Heart right ventricle (tissue), 16 donors: ENCODE measurements around the gene STEAP1B. TPM values are rescaled to one million over a fixed set of nuclear protein-coding genes. Genes with fewer than 3 reads are reported as not detected.

Experiments used
- ATAC-seq, 8 donors: fragments of 200-7000 bp; cut with Tn5 transposase; one replicate each; pipeline ENCODE4 v1.9.1; 2020; ENCODE audit warnings: mild to moderate bottlenecking in 8 of 8, moderate library complexity in 8 of 8, moderate number of reproducible peaks in 1 of 8
- DNase-seq, 2 donors: peaks; one replicate each; pipeline ENCODE4 v3.0.0-alpha.2; 2020
- H3K27ac ChIP-seq, 10 donors: fragments of 200-600 bp; sonication (generic) in 2 of 10; one replicate each; pipeline versions ENCODE4 v1.5.0 to v1.8.0; 2020 to 2022; ENCODE audit warnings: mild to moderate bottlenecking in 3 of 10
- H3K27me3 ChIP-seq, 7 donors: fragments of 200-600 bp; one replicate each; pipeline ENCODE4 v1.8.0; 2021 to 2022; ENCODE audit warnings: mild to moderate bottlenecking in 2 of 7
- H3K36me3 ChIP-seq, 9 donors: fragments of 200-600 bp; sonication (generic) in 1 of 9; one replicate each; pipeline versions ENCODE4 v1.5.0 to v1.8.0; 2020 to 2022; ENCODE audit warnings: mild to moderate bottlenecking in 2 of 9
- H3K4me1 ChIP-seq, 9 donors: fragments of 200-600 bp; sonication (generic) in 1 of 9; one replicate each; pipeline versions ENCODE4 v1.5.0 to v1.8.0; 2020 to 2022; ENCODE audit warnings: mild to moderate bottlenecking in 4 of 9
- H3K4me3 ChIP-seq, 10 donors: fragments of 200-600 bp; sonication (generic) in 2 of 10; one replicate each; pipeline versions ENCODE4 v1.5.0 to v1.8.0; 2020 to 2022; ENCODE audit warnings: mild to moderate bottlenecking in 7 of 10, moderate library complexity in 2 of 10
- H3K9me3 ChIP-seq, 11 donors: fragments of 200-600 bp in 10 of 11; sonication (generic) in 2 of 11; one replicate each; pipeline versions ENCODE4 v1.5.0 to v1.8.0; 2013 to 2022; ENCODE audit warnings: mild to moderate bottlenecking in 2 of 11, control low read depth in 1 of 11, moderate library complexity in 1 of 11
- WGBS, 2 donors: extraction: QIAGEN DNeasy Blood & Tissue Kit; methylation state at CpG; one replicate each; pipeline ENCODE4 v1.1.7; 2013; ENCODE audit warnings: inconsistent platforms in 1 of 2; 5-methylcytosine and 5-hydroxymethylcytosine counted together
- intact Hi-C, 10 donors: fragments of 100-400 bp; cut with DNase I; formaldehyde crosslinking; loops; one replicate each; pipeline versions ENCODE4 v1.11.1 to v1.14.2; 2022
- polyA plus RNA-seq, 2 donors: library from polyadenylated mRNA; stranded (reverse); fragments of 200-250 nt; gene quantifications; one replicate each; pipeline ENCODE4 v1.2.3, GENCODE V29; 2013
- total RNA-seq, 10 donors: library from RNA; stranded (reverse); fragmentation: NEBNext Ultra II Directional in 3 of 10; extraction: Animal tissue kit (Norgen Biotek cat#: 25700) in 3 of 10; gene quantifications; one replicate each; pipeline versions ENCODE4 v1.2.1 to v1.2.4, GENCODE V29; 2021 to 2023
- TF ChIP-seq, protein P1 (sequence below), 9 donors: fragments of 200-600 bp; sonication (generic) in 2 of 9; IDR thresholded peaks; one replicate each; pipeline versions ENCODE4 v1.5.0 to v1.8.0; 2021 to 2022; ENCODE audit warnings: antibody characterized with exemption in 9 of 9, mild to moderate bottlenecking in 5 of 9, moderate library complexity in 1 of 9
- donor health status: Arrhythmogenic right ventricular cardiomyopathy.
- donor health status: ischemic (EF 13 %, LVEDD 7.1; RV severe dilation, severe dysfunction).
- donor health status: healthy with polysubstance abuse.
- donor health status: DM: no; HTN: yes; CAD: no.
- donor health status: DM: no; HTN: no; CAD: no.
- donor health status: ischemic (EF 25% LVEDD 6.9; RV normal size, moderate dysfunction).
- donor health status: ischemic (EF 25% LVEDD 5.7; RV mildly dilated, moderate dysfunction).
- donor health status: healthy.
- donor health status: DM: yes; HTN: yes; CAD: no.
- donor health status: Ischemic cardiomyopathy.
- donor health status: ischemic (EF 35%, LVEDD 5.7; RV mildly dilated, moderate dysfunction).
- donor health status: nonischemic (EF 11% LVEDD 7.7; RV severe dilation, severe dysfunction).
- donor health status: DM: yes; HTN: yes; CAD: no.
- donor health status: PGD.
- donor health status: ischemic (EF 29% LVEDD 5.4; RV normal size, mild dysfunction).
- donor health status: nonischemic (EF 23%, LVEDD 6.1; RV moderate dilation, normal function).

Gene STEAP1B
- total and polyA plus RNA-seq, 12 donors = 0.15 to 0.76 (median 0.40) TPM; not detected in 2

DNA sequence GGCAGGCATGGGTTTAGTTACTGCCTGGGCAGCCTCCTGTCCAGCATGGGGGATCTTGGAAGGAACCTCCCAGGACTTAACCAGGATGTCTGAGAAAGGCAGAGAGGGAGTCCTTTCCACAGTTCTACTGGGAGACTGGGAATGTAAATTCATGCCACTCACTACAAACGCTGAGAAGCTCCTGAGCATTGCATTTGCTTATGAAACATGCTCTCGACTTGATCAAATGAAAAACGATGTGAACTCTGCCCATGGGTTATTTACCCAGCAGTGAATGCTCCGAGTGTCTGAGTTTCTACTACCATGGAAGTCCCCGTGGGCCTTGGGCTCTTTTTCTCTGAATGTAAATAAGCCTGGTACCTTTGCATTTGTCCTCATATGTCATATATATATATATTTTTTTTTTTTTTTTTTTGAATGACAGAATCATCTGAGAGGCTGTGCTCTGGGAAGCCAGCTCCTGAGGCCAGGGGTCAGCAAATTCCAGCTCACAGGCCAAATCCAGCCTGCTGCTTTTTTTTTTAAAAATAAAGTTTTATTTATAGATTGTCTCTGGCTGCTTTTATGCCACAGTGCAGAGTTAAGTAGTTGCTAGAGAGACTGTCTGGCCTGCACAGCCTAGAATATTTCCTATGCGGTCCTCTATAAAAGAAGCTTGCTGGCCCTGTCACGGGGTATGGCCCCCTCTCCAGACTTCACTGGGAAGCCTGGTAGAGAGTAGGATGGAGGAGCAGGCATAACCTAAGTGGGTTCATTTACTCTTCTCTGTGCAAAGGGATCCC lies 121.6 kb downstream of the STEAP1B start:
- H3K27me3 ChIP-seq = no peaks in the 10 kb centered on the region
- H3K9me3 ChIP-seq = no peaks in the 10 kb centered on the region
- no peak overlapping the region for H3K4me3 ChIP-seq
- TF ChIP-seq, protein P1, sequence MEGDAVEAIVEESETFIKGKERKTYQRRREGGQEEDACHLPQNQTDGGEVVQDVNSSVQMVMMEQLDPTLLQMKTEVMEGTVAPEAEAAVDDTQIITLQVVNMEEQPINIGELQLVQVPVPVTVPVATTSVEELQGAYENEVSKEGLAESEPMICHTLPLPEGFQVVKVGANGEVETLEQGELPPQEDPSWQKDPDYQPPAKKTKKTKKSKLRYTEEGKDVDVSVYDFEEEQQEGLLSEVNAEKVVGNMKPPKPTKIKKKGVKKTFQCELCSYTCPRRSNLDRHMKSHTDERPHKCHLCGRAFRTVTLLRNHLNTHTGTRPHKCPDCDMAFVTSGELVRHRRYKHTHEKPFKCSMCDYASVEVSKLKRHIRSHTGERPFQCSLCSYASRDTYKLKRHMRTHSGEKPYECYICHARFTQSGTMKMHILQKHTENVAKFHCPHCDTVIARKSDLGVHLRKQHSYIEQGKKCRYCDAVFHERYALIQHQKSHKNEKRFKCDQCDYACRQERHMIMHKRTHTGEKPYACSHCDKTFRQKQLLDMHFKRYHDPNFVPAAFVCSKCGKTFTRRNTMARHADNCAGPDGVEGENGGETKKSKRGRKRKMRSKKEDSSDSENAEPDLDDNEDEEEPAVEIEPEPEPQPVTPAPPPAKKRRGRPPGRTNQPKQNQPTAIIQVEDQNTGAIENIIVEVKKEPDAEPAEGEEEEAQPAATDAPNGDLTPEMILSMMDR (IDR thresholded peaks at IDR 0.05) = no peak
- ATAC-seq (no peak), DNase-seq (no peak)
- intact Hi-C loops = loop anchor here in 2 of 10 donors (2.0 to 10.0 kb wide), 3 partner anchors 14 to 164 kb away; no protein-coding TSS in a partner anchor
- no peaks in the 10 kb centered on the region for H3K36me3 ChIP-seq
- H3K27ac ChIP-seq = peak overlapping the region in 5 of 10 donors; percentile 5 to 46 (median 20)
- 82 to 85% methylated on average over 7 of the region's 7 CpGs for WGBS, 2 donors
- peaks cover 0 to 18% (median 6%) of the 10 kb centered on the region in 9 donors for H3K4me1 ChIP-seq

DNA sequence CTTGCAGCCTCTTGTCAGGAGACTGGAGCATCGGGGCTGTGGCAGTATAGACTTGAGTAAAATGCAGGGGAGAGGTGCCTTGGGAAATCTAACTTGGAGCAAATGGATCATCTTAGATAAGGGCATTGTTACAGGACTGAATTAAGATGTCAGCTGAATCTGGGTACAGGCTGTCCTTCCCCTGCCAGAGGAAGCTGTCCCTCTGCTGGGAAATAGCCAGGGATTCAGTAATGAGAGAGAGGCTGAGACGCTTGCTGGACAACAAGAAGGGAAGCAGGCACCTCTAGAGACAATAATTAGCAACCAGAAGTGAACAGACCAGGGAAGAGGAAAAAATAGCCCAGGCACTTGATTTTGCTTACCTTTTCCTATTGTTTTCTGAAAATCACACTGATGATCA lies 122.3 kb downstream of the STEAP1B start:
- ATAC-seq = peak in 6 of 8 donors; percentile 23 to 81 (median 54)
- Histone ChIP-seq H3K36me3 (no peaks in the 10 kb centered on the region), H3K27me3 (no peaks in the 10 kb centered on the region), H3K9me3 (no peaks in the 10 kb centered on the region), H3K4me1 (peaks cover 0 to 18% (median 6%) of the 10 kb centered on the region in 9 donors), H3K4me3 (no peak overlapping the region), H3K27ac (peak overlapping the region in 5 of 10 donors; percentile 5 to 46 (median 20))
- no peak for DNase-seq
- 32 to 38% methylated on average over 2 of the region's 2 CpGs for WGBS, 2 donors
- TF ChIP-seq, protein P1 (IDR thresholded peaks at IDR 0.05) = no peak
- intact Hi-C loops = loop anchor here in 2 of 10 donors (2.0 to 10.0 kb wide), 3 partner anchors 15 to 163 kb away; no protein-coding TSS in a partner anchor

DNA sequence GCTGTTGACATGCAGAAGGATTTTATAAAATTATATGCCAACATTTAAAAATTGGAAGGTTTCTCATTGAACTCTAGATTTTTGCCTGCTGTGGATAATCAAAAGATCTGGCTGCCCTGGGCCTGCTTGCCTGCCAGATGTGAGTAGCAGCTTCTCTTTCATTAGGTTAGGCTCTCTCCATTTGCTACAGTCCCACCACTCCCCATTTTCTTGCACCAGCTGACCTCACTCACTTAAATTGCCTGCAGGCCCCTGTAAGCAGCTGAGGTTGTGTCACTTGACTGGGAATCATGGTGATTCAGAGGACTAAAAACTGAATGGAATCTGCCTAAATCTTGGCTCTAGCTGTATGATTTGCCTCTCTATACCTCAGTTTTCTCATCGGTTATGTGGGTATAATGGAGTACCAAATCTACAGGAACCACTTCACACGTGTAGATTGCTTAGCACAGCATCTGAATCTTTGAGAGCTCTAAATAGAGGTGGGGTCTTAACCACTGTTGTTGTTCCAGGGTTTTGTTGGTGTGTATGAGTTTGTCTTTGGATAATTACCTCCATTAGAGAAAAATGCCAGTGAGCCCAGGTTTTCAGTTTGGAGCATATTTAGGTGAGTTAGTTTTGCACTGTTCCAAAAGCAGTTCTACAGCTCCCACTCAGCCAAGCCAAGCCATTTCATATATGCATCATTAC lies 124.5 kb downstream of the STEAP1B start:
- ATAC-seq = no peak
- intact Hi-C loops = loop anchor here in 1 of 10 donors (5.0 to 10.0 kb wide), 2 partner anchors 67 to 161 kb away; no protein-coding TSS in a partner anchor
- DNase-seq = no peak
- Histone ChIP-seq H3K9me3 (no peaks in the 10 kb centered on the region), H3K4me3 (no peak overlapping the region), H3K36me3 (no peaks in the 10 kb centered on the region), H3K27me3 (no peaks in the 10 kb centered on the region), H3K4me1 (peaks cover 0 to 18% (median 6%) of the 10 kb centered on the region in 9 donors), H3K27ac (no peak overlapping the region)
- 86% methylated on average over 2 of the region's 2 CpGs for WGBS, 2 donors
- TF ChIP-seq, protein P1 (IDR thresholded peaks at IDR 0.05) = no peak

DNA sequence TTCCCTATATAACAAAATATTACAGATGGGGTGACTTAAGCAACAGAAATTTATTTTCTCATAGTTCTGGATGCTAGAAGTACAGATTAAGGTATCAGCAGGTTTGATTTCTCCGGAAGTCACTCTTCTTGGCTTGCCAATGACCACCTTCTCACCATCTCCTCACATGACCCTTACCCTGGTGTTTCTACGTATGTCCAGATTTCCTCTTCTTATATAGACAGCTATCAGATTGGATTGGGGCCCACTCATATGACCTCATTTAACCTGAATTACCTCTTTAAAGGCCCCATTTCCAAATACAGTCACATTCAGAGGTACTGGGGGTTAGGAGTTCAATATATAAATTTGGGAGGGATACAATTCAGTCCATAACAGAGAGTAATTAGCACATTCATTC lies 126.1 kb downstream of the STEAP1B start:
- DNase-seq = no peak
- Histone ChIP-seq H3K4me3 (no peak overlapping the region), H3K4me1 (peaks cover 0 to 18% (median 6%) of the 10 kb centered on the region in 9 donors), H3K27me3 (no peaks in the 10 kb centered on the region), H3K27ac (no peak overlapping the region), H3K9me3 (no peaks in the 10 kb centered on the region), H3K36me3 (no peaks in the 10 kb centered on the region)
- 66 to 72% methylated on average over 2 of the region's 2 CpGs for WGBS, 2 donors
- intact Hi-C loops = loop anchor here in 1 of 10 donors (10.0 kb wide), 1 partner anchor 159 kb away; no protein-coding TSS in a partner anchor
- TF ChIP-seq, protein P1 (IDR thresholded peaks at IDR 0.05) = no peak
- ATAC-seq = no peak
